Choroid plexus epithelial cell (primary cell): Measurements from ENCODE around the gene KBTBD6.
"Not testable (repeated sequence)": the region's sequence is repeated elsewhere in the genome, so short reads cannot be mapped to it uniquely, and the experiment has no call there.

Experiments
- DNase-seq: peaks from one replicate; pipeline ENCODE4 v3.0.0-alpha.2; 2010; ENCODE audit warnings: low read depth
- H3K4me3 ChIP-seq: 2 replicates; pipeline ENCODE4 v1.5.1; 2011; ENCODE audit warnings: low read depth, mild to moderate bottlenecking, control low read depth, low read length, moderate library complexity
- TF ChIP-seq, protein P1 (sequence below): conservative IDR thresholded peaks from 2 replicates; pipeline ENCODE4 v1.5.1; 2011; ENCODE audit warnings: low read depth, mild to moderate bottlenecking, control low read depth, inconsistent platforms, low read length, moderate library complexity

KBTBD6 gene

DNA sequence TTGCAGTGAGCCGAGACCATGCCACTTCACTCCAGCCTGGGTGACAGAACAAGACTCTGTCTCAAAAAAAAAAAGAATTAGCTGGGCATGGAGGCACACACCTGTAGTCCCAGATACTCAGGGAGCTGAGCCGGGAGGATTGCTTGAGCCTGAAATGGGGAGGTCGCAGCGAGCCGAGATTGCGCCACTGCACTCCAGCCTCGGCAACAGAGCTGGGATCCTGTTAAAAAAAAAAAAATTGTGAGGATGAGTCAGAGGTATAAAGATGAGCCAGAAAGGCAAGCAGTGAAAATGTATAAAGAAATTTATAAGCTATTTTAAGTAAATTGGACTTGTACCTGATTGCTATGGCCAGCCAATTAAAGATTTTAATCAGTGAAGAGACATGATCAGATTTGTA is 21.1 kb downstream of the KBTBD6 start:
- peak; percentile 65 for DNase-seq
- no peak overlapping the region for H3K4me3 ChIP-seq
- TF ChIP-seq, protein P1, sequence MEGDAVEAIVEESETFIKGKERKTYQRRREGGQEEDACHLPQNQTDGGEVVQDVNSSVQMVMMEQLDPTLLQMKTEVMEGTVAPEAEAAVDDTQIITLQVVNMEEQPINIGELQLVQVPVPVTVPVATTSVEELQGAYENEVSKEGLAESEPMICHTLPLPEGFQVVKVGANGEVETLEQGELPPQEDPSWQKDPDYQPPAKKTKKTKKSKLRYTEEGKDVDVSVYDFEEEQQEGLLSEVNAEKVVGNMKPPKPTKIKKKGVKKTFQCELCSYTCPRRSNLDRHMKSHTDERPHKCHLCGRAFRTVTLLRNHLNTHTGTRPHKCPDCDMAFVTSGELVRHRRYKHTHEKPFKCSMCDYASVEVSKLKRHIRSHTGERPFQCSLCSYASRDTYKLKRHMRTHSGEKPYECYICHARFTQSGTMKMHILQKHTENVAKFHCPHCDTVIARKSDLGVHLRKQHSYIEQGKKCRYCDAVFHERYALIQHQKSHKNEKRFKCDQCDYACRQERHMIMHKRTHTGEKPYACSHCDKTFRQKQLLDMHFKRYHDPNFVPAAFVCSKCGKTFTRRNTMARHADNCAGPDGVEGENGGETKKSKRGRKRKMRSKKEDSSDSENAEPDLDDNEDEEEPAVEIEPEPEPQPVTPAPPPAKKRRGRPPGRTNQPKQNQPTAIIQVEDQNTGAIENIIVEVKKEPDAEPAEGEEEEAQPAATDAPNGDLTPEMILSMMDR, result no peak

DNA sequence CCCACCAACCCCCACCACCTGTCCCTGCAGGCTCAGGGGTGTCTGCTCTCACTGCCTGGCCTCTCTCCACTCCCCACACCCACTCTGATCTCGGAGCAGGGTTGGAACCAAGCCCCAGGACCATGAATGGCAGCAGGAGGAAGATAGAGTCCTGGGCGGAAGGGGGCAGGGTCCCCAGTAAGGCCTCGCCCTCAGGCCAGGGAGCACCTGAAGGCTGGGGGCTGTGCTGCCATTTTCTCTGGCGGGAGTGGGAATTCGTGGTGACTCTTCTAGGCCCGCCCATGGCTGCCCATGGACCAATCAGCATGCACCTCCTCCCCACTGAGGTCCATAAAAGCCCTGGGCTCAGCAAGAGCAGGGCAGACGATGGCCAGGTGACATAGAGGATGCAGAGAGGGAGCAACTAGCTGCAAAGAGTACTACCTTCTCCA is 25.0 kb downstream of the KBTBD6 start:
- no peak overlapping the region for H3K4me3 ChIP-seq
- no peak for DNase-seq
- TF ChIP-seq, protein P1, result no peak

DNA sequence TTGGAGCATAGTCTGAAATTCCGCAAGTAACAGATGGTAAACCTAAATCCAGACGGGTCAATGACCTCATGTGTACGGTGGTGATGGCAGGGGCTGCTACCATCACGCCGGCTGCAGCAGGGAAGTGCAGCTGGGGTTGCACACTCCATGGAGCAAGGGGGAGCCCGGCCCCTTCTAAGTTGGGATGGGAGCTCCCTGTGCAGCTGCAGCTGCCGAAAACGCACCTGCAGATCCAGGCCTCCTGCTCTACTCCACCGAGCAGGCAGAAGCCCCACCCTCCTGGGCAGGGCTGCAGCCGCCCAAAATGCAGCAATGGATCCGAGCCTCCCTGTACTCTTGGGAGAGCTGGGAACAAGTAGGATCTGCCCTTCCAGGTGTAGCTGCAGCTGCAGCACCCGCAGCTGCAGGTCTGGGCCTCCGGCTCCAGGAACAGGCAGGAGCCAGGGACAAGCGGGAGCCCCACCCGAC is 25.5 kb downstream of the KBTBD6 start:
- TF ChIP-seq, protein P1, result no peak
- no peak overlapping the region for H3K4me3 ChIP-seq
- DNase-seq, result no peak

DNA sequence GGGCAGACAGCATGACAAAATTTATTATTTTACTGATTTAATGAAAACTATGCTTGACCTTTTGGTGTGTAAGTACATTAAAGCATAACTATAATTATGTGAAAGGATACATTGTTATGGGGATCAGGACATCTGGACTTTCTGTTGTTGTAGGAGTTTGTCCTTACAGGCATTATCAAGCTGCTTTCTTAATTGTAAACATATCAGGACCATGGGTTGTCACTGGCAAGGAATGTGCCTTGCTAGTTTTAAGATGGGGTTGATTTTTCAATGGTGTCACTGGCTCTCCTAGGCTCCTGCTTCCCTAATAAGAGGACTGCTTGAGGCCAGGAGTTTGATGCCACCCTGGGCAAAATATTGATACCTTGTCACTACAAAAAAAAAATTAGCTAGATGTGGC is 32.6 kb downstream of the KBTBD6 start:
- no peak overlapping the region for H3K4me3 ChIP-seq
- TF ChIP-seq, protein P1, result no peak
- no peak for DNase-seq

DNA sequence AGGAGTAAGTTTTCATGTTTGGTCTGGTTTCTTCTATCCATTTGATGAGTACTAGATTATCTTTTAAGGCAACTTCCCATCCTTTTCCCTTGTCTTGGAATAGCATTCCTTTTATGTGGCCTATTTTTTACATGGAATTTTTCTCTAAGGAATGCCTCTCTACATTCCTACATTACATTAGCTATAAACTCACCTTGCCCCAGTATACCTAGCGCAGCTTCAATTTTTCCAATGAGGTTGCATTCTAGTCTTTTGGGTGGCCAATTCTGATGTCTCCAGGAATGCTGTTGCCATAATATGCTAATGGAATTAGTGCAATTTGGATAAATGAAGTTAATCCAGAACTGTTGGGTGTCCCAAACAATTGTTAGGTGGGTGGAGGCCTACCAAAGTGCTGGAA is 33.8 kb downstream of the KBTBD6 start:
- DNase-seq, result no peak
- H3K4me3 ChIP-seq, result no peak overlapping the region
- TF ChIP-seq, protein P1, result no peak

DNA sequence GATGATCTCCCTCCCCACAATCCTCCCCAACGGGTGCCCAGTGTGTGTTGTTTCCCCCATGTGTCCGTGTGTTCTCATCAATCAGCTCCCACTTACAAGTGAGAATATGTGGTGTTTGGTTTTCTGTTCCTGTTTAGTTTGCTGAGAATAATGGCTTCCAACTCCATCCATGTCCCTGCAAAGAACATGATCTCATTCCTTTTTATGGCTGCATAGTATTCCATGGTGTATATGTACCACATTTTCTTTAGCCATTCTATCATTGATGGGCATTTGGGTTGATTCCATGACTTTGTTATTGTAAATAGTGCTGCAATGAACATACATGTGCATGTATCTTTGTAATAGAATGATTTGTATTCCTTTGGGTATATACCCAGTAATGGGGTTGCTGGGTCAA is 36.9 kb downstream of the KBTBD6 start:
- not testable (repeated sequence) for H3K4me3 ChIP-seq, DNase-seq

DNA sequence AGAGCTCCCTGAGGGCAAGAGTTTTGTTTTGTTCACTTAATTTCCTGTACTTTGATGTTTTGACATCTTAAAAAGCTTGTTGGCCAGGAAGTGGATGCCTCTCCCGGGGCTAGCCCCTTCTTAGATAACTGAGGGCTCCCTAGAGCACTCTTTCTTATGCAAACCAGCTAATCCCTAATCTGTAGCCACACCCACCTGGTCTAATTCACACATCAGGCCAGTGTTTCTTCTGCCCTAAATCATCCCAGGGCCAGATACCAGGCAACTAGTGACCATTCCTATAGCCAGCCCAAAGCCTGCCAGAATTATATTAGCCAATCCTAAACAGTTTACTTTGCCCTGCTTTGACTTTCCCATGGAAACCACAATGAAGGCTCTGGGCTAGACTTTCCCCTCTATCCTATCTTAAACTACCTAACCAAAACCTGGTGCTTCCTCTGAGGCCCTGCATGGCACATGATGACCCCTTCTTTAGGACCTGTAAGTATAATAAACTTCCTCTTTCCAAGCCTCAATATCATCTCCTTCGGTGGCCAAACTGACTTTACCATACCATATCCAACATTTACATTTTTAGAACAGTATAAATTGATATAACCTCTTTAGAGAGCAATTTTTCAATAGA is 46.5 kb downstream of the KBTBD6 start:
- no peak overlapping the region for H3K4me3 ChIP-seq
- no peak for DNase-seq
- TF ChIP-seq, protein P1, result no peak
